ENCODE data around the gene NTRK3. TPM values are rescaled to one million over a fixed set of nuclear protein-coding genes. Genes with fewer than 3 reads are reported as not detected.

The NTRK3 gene
- total and polyA plus RNA-seq, 2 experiments from 2014 or later, result not detected

DNA sequence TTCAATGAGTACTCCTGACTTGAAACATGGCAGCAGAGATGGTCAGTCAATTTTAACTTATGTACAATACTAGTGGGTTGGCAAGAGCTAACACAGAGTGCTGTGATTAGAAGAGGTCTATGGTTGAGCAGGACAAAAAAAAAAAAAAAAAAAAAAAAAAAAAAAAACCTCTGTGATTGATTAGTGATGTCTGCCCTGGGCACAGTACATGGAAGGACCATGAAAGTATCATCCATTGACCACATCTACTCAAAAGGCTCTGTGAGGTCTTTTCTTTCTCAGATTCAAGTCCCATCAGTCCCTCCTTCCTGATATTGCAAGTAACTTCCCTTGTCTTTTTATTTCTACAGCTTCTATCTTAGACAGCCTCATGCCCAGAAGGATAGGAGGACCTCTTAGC is 59.6 kb downstream of the NTRK3 start:
- no peak overlapping the region for H3K27ac ChIP-seq
- no peak overlapping the region for H2AFZ ChIP-seq
- no peaks in the 10 kb centered on the region for H3K27me3 ChIP-seq (replicated peaks; ENCODE audit: insufficient read depth)
- no peaks in the 10 kb centered on the region for H3K9me3 ChIP-seq (ENCODE audit: low read depth)
- DNase-seq, result no peak
- no peak overlapping the region for H3K4me3 ChIP-seq
- no peaks in the 10 kb centered on the region for H3F3A ChIP-seq (ENCODE audit: insufficient read depth)
- no peaks in the 10 kb centered on the region for H3K4me1 ChIP-seq (ENCODE audit: insufficient read depth)
- H3K9me2 ChIP-seq (ENCODE audit: insufficient read depth), result no peaks in the 10 kb centered on the region
- H3K4me2 ChIP-seq (ENCODE audit: unreplicated experiment), result no peak overlapping the region
- no peaks in the 10 kb centered on the region for H4K20me1 ChIP-seq (ENCODE audit: insufficient read depth)
- H3K79me2 ChIP-seq (ENCODE audit: insufficient read depth), result no peaks in the 10 kb centered on the region
- in situ Hi-C loops (cut with MboI), result no loop called here
- no peak overlapping the region for H3K9ac ChIP-seq
- no peak for TF ChIP-seq EZH2 (IDR thresholded peaks at IDR 0.05; ENCODE audit: insufficient read depth, poor library complexity, severe bottlenecking)
- TF ChIP-seq EZH2phosphoT487 (IDR thresholded peaks at IDR 0.05; ENCODE audit: insufficient read depth, low read depth), result no peak
- no peaks in the 10 kb centered on the region for H3K36me3 ChIP-seq (ENCODE audit: low read depth)

DNA sequence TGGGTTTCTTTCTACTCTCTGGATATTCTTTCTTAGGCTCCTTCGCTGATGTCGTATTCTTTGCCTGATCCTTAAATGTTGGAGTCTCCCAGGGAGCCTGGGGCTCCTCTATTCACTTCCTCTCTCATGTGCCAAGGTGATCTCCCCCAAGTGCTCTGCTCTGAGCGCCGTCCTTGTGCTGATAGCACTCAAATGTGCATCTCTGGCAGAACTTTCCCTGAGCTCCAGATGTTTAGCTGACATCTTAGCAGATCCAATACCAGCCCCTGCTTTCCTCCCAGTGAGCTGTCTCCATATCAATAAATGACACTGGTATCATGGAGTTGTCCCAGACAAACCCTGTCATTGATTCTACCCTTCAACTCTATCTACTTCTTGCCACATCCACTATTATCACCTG is 62.4 kb downstream of the NTRK3 start:
- 34% methylated on average over 4 of the region's 4 CpGs for WGBS, 2 experiments (ENCODE audit: low coverage in 1 of 2, low lambda C conversion rate in 2 of 2, missing lambda C conversion rate in 2 of 2)

DNA sequence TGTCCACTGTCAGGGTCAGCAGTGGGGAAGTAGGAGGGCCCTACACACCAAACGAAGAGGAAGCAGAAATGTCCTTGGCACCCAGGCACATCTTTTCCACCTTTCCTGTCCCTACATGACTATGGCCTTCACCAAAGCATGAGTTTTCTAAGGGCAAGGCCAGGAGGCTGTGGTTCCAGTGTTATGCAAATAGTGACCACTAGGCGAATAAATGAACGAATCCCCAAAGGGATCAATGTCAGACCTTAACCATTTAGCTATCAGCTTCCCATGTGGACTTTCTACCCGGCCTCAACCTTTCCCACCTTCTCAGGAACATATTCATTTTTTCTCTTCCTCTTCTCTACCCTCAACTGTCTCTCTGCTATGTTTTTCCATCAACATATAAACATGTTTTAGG is 63.1 kb downstream of the NTRK3 start:
- in situ Hi-C loops (cut with MboI), result no loop called here
- no peaks in the 10 kb centered on the region for H3K9me3 ChIP-seq (ENCODE audit: low read depth)
- H3F3A ChIP-seq (ENCODE audit: insufficient read depth), result no peaks in the 10 kb centered on the region
- no peak overlapping the region for H2AFZ ChIP-seq
- DNase-seq, result no peak
- H4K20me1 ChIP-seq (ENCODE audit: insufficient read depth), result no peaks in the 10 kb centered on the region
- H3K9me2 ChIP-seq (ENCODE audit: insufficient read depth), result no peaks in the 10 kb centered on the region
- no peaks in the 10 kb centered on the region for H3K79me2 ChIP-seq (ENCODE audit: insufficient read depth)
- TF ChIP-seq EZH2 (IDR thresholded peaks at IDR 0.05; ENCODE audit: insufficient read depth, poor library complexity, severe bottlenecking) (no peak), EZH2phosphoT487 (IDR thresholded peaks at IDR 0.05; ENCODE audit: insufficient read depth, low read depth) (no peak)
- H3K4me2 ChIP-seq (ENCODE audit: unreplicated experiment), result no peak overlapping the region
- no peaks in the 10 kb centered on the region for H3K4me1 ChIP-seq (ENCODE audit: insufficient read depth)
- H3K9ac ChIP-seq, result no peak overlapping the region
- WGBS, 2 experiments (ENCODE audit: low coverage in 1 of 2, low lambda C conversion rate in 2 of 2, missing lambda C conversion rate in 2 of 2), result 36 to 37% methylated on average over 4 of the region's 4 CpGs
- H3K36me3 ChIP-seq (ENCODE audit: low read depth), result no peaks in the 10 kb centered on the region
- H3K27ac ChIP-seq, result no peak overlapping the region
- no peaks in the 10 kb centered on the region for H3K27me3 ChIP-seq (replicated peaks; ENCODE audit: insufficient read depth)
- no peak overlapping the region for H3K4me3 ChIP-seq

More for the DNA sequence above, 62.4 kb downstream of the NTRK3 start:
- Histone ChIP-seq H3K27ac (no peak overlapping the region), H3K4me2 (ENCODE audit: unreplicated experiment) (no peak overlapping the region), H3K36me3 (ENCODE audit: low read depth) (no peaks in the 10 kb centered on the region), H3K4me1 (ENCODE audit: insufficient read depth) (no peaks in the 10 kb centered on the region), H2AFZ (no peak overlapping the region), H3K27me3 (replicated peaks; ENCODE audit: insufficient read depth) (no peaks in the 10 kb centered on the region), H4K20me1 (ENCODE audit: insufficient read depth) (no peaks in the 10 kb centered on the region), H3K9ac (no peak overlapping the region), H3K4me3 (no peak overlapping the region), H3F3A (ENCODE audit: insufficient read depth) (no peaks in the 10 kb centered on the region), H3K9me3 (ENCODE audit: low read depth) (no peaks in the 10 kb centered on the region), H3K9me2 (ENCODE audit: insufficient read depth) (no peaks in the 10 kb centered on the region), H3K79me2 (ENCODE audit: insufficient read depth) (no peaks in the 10 kb centered on the region)
- no peak for DNase-seq
- TF ChIP-seq EZH2 (IDR thresholded peaks at IDR 0.05; ENCODE audit: insufficient read depth, poor library complexity, severe bottlenecking) (no peak), EZH2phosphoT487 (IDR thresholded peaks at IDR 0.05; ENCODE audit: insufficient read depth, low read depth) (no peak)
- in situ Hi-C loops (cut with MboI), result no loop called here

DNA sequence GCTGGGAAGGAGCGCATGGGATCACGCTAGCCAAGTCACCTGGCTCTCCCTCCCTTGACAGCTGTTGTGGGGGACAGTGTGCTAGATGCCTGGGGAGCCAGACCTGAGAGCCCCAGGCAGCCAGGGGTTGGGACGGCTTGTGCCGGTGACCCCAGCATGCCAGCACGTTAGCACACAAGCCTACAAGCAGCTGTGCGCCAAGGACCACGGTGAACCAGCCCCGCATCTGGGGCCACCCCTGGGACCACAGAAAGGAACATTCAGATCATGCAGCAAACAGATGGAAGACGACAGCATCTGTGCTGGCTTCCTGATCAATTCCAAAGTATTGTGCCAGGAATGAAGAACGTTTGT is 64.8 kb downstream of the NTRK3 start:
- H4K20me1 ChIP-seq (ENCODE audit: insufficient read depth), result no peaks in the 10 kb centered on the region
- TF ChIP-seq EZH2phosphoT487 (IDR thresholded peaks at IDR 0.05; ENCODE audit: insufficient read depth, low read depth), result no peak
- no peak for TF ChIP-seq EZH2 (IDR thresholded peaks at IDR 0.05; ENCODE audit: insufficient read depth, poor library complexity, severe bottlenecking)
- H3K4me3 ChIP-seq, result no peak overlapping the region
- no peaks in the 10 kb centered on the region for H3K79me2 ChIP-seq (ENCODE audit: insufficient read depth)
- DNase-seq, result no peak
- no peak overlapping the region for H3K4me2 ChIP-seq (ENCODE audit: unreplicated experiment)
- no peak overlapping the region for H3K27ac ChIP-seq
- H3K27me3 ChIP-seq (replicated peaks; ENCODE audit: insufficient read depth), result no peaks in the 10 kb centered on the region
- H2AFZ ChIP-seq, result no peak overlapping the region
- H3K9ac ChIP-seq, result no peak overlapping the region
- no peaks in the 10 kb centered on the region for H3K4me1 ChIP-seq (ENCODE audit: insufficient read depth)
- H3F3A ChIP-seq (ENCODE audit: insufficient read depth), result no peaks in the 10 kb centered on the region
- in situ Hi-C loops (cut with MboI), result no loop called here
- H3K9me2 ChIP-seq (ENCODE audit: insufficient read depth), result no peaks in the 10 kb centered on the region
- H3K9me3 ChIP-seq (ENCODE audit: low read depth), result no peaks in the 10 kb centered on the region
- WGBS, 2 experiments (ENCODE audit: low coverage in 1 of 2, low lambda C conversion rate in 2 of 2, missing lambda C conversion rate in 2 of 2), result 9 to 15% methylated on average over 10 of the region's 10 CpGs
- H3K36me3 ChIP-seq (ENCODE audit: low read depth), result no peaks in the 10 kb centered on the region

DNA sequence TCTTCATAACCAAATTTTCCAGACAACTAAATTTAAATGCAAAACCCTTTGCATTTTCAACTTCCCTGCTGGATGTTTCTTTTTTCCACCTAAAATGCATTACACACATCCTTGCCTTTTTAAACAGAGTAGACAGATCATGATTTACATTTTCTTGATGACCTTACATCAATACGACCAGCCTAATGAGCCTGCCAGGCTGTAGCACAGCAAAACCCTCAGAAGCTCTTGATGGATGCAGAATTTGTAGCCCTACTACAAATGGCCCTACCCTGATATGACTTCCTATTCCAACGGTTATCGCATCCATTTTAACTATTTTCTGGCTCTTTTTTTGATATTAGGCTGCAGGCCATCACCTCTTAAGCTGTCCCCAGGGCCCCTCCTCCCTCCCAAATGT is 66.3 kb downstream of the NTRK3 start:
- Histone ChIP-seq H3K4me2 (ENCODE audit: unreplicated experiment) (no peak overlapping the region), H3K9ac (no peak overlapping the region), H3K4me1 (ENCODE audit: insufficient read depth) (no peaks in the 10 kb centered on the region), H2AFZ (no peak overlapping the region), H3K9me3 (ENCODE audit: low read depth) (no peaks in the 10 kb centered on the region), H3K27me3 (replicated peaks; ENCODE audit: insufficient read depth) (no peaks in the 10 kb centered on the region), H4K20me1 (ENCODE audit: insufficient read depth) (no peaks in the 10 kb centered on the region), H3F3A (ENCODE audit: insufficient read depth) (no peaks in the 10 kb centered on the region), H3K36me3 (ENCODE audit: low read depth) (no peaks in the 10 kb centered on the region), H3K4me3 (no peak overlapping the region), H3K9me2 (ENCODE audit: insufficient read depth) (no peaks in the 10 kb centered on the region), H3K27ac (no peak overlapping the region), H3K79me2 (ENCODE audit: insufficient read depth) (no peaks in the 10 kb centered on the region)
- WGBS, 2 experiments (ENCODE audit: low coverage in 1 of 2, low lambda C conversion rate in 2 of 2, missing lambda C conversion rate in 2 of 2), result 55 to 64% methylated on average over 3 of the region's 3 CpGs
- in situ Hi-C loops (cut with MboI), result no loop called here
- TF ChIP-seq EZH2phosphoT487 (IDR thresholded peaks at IDR 0.05; ENCODE audit: insufficient read depth, low read depth), result no peak
- no peak for TF ChIP-seq EZH2 (IDR thresholded peaks at IDR 0.05; ENCODE audit: insufficient read depth, poor library complexity, severe bottlenecking)
- DNase-seq, result no peak
